ENCODE data around the gene CELF4.

Gene CELF4

GRCh38 chr18:37272841-37273240 lies 292.8 kb downstream of the CELF4 start:
- no peak for DNase-seq
- H3K4me3 ChIP-seq (ENCODE audit: low read depth, low read length): no peak overlapping the region
- H3K27me3 ChIP-seq (replicated peaks): peaks cover 29% of the 10 kb centered on the region
- in situ Hi-C loops (cut with HindIII; ENCODE audit: low pct_ligation_motif_present, low sequenced_read_pairs): no loop called here
- no peak for TF ChIP-seq CTCF (IDR thresholded peaks at IDR 0.05; ENCODE audit: low read depth, low read length, missing control alignments)
- H3K36me3 ChIP-seq (replicated peaks): no peaks in the 10 kb centered on the region
- no peak overlapping the region for H3K27ac ChIP-seq

GRCh38 chr18:37272226-37272625 lies 293.4 kb downstream of the CELF4 start:
- in situ Hi-C loops (cut with HindIII; ENCODE audit: low pct_ligation_motif_present, low sequenced_read_pairs): no loop called here
- Histone ChIP-seq H3K4me3 (ENCODE audit: low read depth, low read length) (no peak overlapping the region), H3K27me3 (replicated peaks) (peaks cover 29% of the 10 kb centered on the region), H3K36me3 (replicated peaks) (no peaks in the 10 kb centered on the region), H3K27ac (no peak overlapping the region)
- TF ChIP-seq CTCF (IDR thresholded peaks at IDR 0.05; ENCODE audit: low read depth, low read length, missing control alignments): no peak
- no peak for DNase-seq

DNA sequence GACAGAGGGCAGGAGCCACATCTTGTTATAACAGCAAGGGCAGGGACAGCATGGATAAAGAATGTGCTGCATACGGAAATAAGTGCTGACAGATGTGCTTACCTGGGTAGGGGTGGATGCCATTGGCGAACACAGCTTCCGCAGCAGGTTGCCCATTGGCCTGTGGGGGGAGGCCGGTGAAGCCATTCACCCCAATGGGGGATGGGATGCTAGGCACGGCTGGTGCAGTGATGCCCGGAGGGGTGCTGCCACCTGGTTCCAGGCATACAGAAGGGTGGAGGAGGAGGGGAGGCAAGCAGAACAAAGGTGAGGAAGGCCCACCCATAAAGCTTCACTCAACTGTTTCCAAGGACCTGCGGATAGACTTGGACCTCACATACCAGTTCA lies 294.9 kb downstream of the CELF4 start:
- H3K27ac ChIP-seq: no peak overlapping the region
- in situ Hi-C loops (cut with HindIII; ENCODE audit: low pct_ligation_motif_present, low sequenced_read_pairs): no loop called here
- no peak for TF ChIP-seq CTCF (IDR thresholded peaks at IDR 0.05; ENCODE audit: low read depth, low read length, missing control alignments)
- no peaks in the 10 kb centered on the region for H3K36me3 ChIP-seq (replicated peaks)
- H3K4me3 ChIP-seq (ENCODE audit: low read depth, low read length): no peak overlapping the region
- no peak for DNase-seq
- peaks cover 20% of the 10 kb centered on the region for H3K27me3 ChIP-seq (replicated peaks)

GRCh38 chr18:37270038-37270665 lies 295.4 kb downstream of the CELF4 start:
- Histone ChIP-seq H3K36me3 (replicated peaks) (no peaks in the 10 kb centered on the region), H3K27ac (no peak overlapping the region), H3K27me3 (replicated peaks) (peaks cover 16% of the 10 kb centered on the region), H3K4me3 (ENCODE audit: low read depth, low read length) (no peak overlapping the region)
- TF ChIP-seq CTCF (IDR thresholded peaks at IDR 0.05; ENCODE audit: low read depth, low read length, missing control alignments): no peak
- in situ Hi-C loops (cut with HindIII; ENCODE audit: low pct_ligation_motif_present, low sequenced_read_pairs): no loop called here
- DNase-seq: peak; percentile 36

DNA sequence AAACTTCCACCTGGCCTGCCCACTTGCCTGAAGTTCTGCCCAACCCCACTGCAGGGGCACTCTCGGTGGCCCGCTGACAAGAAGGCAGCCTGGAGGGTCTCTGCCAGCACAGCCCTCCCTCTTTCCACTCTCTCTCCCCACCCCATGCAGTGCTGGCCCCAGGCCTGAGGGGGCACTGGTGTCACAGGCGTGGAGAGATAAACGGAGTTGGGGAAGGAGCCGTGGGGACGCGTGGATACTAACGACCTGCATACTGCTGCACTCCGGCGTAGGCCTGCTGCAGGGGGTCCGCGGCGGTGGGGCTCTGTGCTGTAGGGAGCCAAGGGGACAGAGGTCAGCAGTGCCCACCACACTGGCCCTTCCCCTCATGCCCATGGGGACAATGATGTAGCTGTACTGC lies 299.3 kb downstream of the CELF4 start:
- in situ Hi-C loops (cut with HindIII; ENCODE audit: low pct_ligation_motif_present, low sequenced_read_pairs): no loop called here
- peak; percentile 18 for TF ChIP-seq CTCF (IDR thresholded peaks at IDR 0.05; ENCODE audit: low read depth, low read length, missing control alignments)
- Histone ChIP-seq H3K27ac (no peak overlapping the region), H3K36me3 (replicated peaks) (no peaks in the 10 kb centered on the region), H3K27me3 (replicated peaks) (no peaks in the 10 kb centered on the region), H3K4me3 (ENCODE audit: low read depth, low read length) (no peak overlapping the region)
- DNase-seq: no peak

- Histone ChIP-seq H3K4me3 (ENCODE audit: low read depth, low read length) (no peak overlapping the region), H3K36me3 (replicated peaks) (no peaks in the 10 kb centered on the region), H3K27me3 (replicated peaks) (no peaks in the 10 kb centered on the region), H3K27ac (no peak overlapping the region)
- TF ChIP-seq CTCF (IDR thresholded peaks at IDR 0.05; ENCODE audit: low read depth, low read length, missing control alignments): no peak
- in situ Hi-C loops (cut with HindIII; ENCODE audit: low pct_ligation_motif_present, low sequenced_read_pairs): no loop called here
- DNase-seq: no peak
Measured at GRCh38 chr18:37265382-37265781, 300.2 kb downstream of the CELF4 start.
